Measurements from ENCODE around the gene GALNT8. TPM values are rescaled to one million over a fixed set of nuclear protein-coding genes. Genes with fewer than 3 reads are reported as not detected.

GALNT8 gene
- total RNA-seq, 2 donors from 2014 or later = 1.9 to 2.6 TPM

DNA sequence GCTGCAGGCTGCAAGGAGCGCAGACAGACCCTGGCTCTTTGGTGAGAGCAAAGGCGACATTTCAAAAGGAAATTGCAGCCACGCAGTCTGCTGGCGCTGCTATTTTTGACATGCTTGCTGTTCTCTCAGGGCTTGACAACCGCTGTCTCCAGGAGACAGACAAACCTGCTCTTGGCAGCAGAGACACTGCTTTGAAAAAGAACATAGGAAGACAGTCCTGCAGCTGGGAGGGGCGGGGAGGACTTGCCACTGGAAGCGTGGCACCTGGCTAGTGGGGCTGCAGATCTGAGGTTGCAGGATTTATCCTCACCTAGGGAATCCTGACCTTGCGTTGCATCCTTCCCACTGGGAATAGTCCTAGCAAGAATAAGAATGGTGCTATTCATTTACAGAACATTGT is 97.7 kb downstream of the GALNT8 start:
- intact Hi-C loops (cut with DNase I) = no loop called here
- no peak for DNase-seq (ENCODE audit: low spot score)

DNA sequence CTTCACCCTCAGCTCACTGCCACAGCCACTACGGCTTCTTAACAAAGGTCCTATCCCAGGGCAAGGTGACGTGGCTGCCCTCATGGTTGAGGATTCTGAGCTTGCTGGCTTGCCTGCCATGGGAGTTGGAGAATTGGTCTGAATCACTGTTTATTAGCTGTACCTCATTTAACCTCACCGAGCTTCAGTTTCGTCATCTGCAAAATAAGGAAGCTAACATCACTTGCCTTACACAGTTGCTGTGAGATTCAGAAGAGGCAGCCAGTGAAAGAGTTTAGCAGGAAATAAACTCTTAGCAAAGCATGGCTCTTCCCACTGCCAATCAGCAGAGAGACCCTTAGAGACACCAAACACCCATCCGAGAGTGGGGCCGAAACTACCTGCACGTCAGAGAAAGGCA is 99.5 kb downstream of the GALNT8 start:
- intact Hi-C loops (cut with DNase I) = no loop called here
- DNase-seq (ENCODE audit: low spot score) = no peak

DNA sequence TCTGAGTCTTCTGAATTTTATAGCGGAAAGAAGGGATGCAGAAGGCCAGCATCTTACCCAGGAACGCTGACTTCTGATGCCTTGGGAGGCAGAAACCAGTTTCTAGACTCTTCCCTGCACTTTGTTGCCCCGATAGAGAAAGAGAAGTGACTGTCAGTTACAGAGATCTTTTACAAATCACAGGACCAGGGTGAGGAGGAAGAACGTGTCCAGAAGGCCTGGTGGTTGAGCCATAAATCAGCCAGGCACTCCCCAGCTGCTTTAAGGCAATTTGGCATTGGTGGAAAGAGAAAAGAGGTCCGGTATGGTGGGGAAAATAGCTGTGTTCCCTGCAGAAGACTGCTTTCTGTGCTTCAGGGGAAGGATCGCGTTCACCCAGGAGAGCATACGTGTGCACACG is 100.8 kb downstream of the GALNT8 start:
- DNase-seq (ENCODE audit: low spot score) = no peak

More for the DNA sequence above, 100.8 kb downstream of the GALNT8 start:
- intact Hi-C loops (cut with DNase I) = no loop called here

Other genes starting within 250 kb of the GALNT8 start
- gene RAD51AP1, start 181.5 kb upstream of the GALNT8 start, total RNA-seq = 1 to 10 TPM; 1.0 to 1.7 TPM
- 10 to 100 TPM; 26.9 to 37.5 TPM for gene DYRK4, start 158.2 kb upstream of the GALNT8 start, total RNA-seq
- gene AKAP3, start 71.3 kb upstream of the GALNT8 start, total RNA-seq = 1 to 10 TPM; 1.2 TPM
- 10 to 100 TPM; 57.0 to 67.1 TPM for gene NDUFA9, start 71.3 kb upstream of the GALNT8 start, total RNA-seq
- under 1 TPM in 1 of 2 donors, not detected in 1; 0.05 TPM for gene KCNA1, start 189.5 kb downstream of the GALNT8 start, total RNA-seq